ENCODE results near the gene CARD6. TPM values are rescaled to one million over a fixed set of nuclear protein-coding genes. Genes with fewer than 3 reads are reported as not detected.
A peak's percentile ranks its signal among the peaks of the same experiment; 100 is the strongest.

The CARD6 gene
- total and polyA plus RNA-seq, 9 of the 15 experiments (the other 6 are each of a cell fraction or from before 2014, with no cell fraction given), result 3.5 to 8.3 (median 5.9) TPM

- no peak for TF ChIP-seq SPI1 (IDR thresholded peaks at IDR 0.05; ENCODE audit: borderline replicate concordance, low read depth, low read length)
- no peak for TF ChIP-seq ZNF354B (CRISPR knock-in tag; IDR thresholded peaks at IDR 0.05)
- TF ChIP-seq STAT5B (CRISPR knock-in tag; IDR thresholded peaks at IDR 0.05), result no peak
- no peak for TF ChIP-seq MTA2 (IDR thresholded peaks at IDR 0.05; ENCODE audit: low read depth)
- TF ChIP-seq MYC (IDR thresholded peaks at IDR 0.05; ENCODE audit: low read depth, low read length), result peak; percentile 49; the same call in 1 of the 2 replicates
- no peak for TF ChIP-seq MYC (CRISPR knock-in tag; IDR thresholded peaks at IDR 0.05; ENCODE audit: borderline replicate concordance, low read depth)
- 0 out of 2 replicates have a peak, but pooled peaks have one; percentile 43 for TF ChIP-seq PREB (CRISPR knock-in tag; IDR thresholded peaks at IDR 0.05)
- TF ChIP-seq MXI1 (IDR thresholded peaks at IDR 0.05; ENCODE audit: low read depth, low read length), result 0 out of 2 replicates have a peak, but pooled peaks have one; percentile 38
- TF ChIP-seq SIN3A (IDR thresholded peaks at IDR 0.05; ENCODE audit: borderline replicate concordance in 2 of 2, control insufficient read depth in 1 of 2, low read depth in 2 of 2, low read length in 2 of 2), result peak in 1 of 2 experiments; percentile 76; a peak in 2 of 4 replicates
Measured at GRCh38 chr5:40833712-40834229, 7.4 kb upstream of the CARD6 start (continued).

- Histone ChIP-seq H3K36me3 (ENCODE audit: control insufficient read depth, insufficient read depth, low read length) (peaks cover 54% of the 10 kb centered on the region), H3K4me2 (ENCODE audit: insufficient read depth, low read length) (peak overlapping the region; percentile 99), H3K9ac (ENCODE audit: insufficient read depth in 1 of 2, low read depth in 2 of 2, low read length in 2 of 2) (peak overlapping the region; percentile 97 to 99), H4K20me1 (replicated peaks; ENCODE audit: control insufficient read depth, insufficient read depth, low read length) (peaks cover 49% of the 10 kb centered on the region), H3K9me3 (replicated peaks; ENCODE audit: control insufficient read depth, insufficient read depth, low read depth, low read length) (no peaks in the 10 kb centered on the region), H3K4me1 (replicated peaks in 1 of 2; ENCODE audit: control insufficient read depth in 2 of 2, insufficient read depth in 2 of 2, low read length in 2 of 2) (peaks cover 6 to 28% of the 10 kb centered on the region in 2 experiments; a peak in 4 of 5 replicates), H3K27me3 (ENCODE audit: control insufficient read depth in 2 of 2, insufficient read depth in 2 of 2, low read length in 2 of 2) (no peaks in the 10 kb centered on the region), H3K4me3 (peak overlapping the region; percentile 78), H3K79me2 (ENCODE audit: control insufficient read depth, insufficient read depth, low read length) (peaks cover 65% of the 10 kb centered on the region), H3K9me1 (ENCODE audit: control insufficient read depth, insufficient read depth, low read length) (peaks cover 5% of the 10 kb centered on the region), H3K27ac (ENCODE audit: extremely low read depth, low read depth, low read length) (peak overlapping the region; percentile 96), H2AFZ (ENCODE audit: low read depth, low read length) (no peak overlapping the region)
- 0 out of 3 replicates have a peak, but pooled peaks have one; percentile 5 for ATAC-seq
- FAIRE-seq, result no peak
- in situ Hi-C loops (cut with MboI), result no loop called here
- under 1% methylated on average over 21 of the region's 21 CpGs for WGBS (ENCODE audit: insufficient coverage, low coverage, missing lambda C conversion rate)
- ChIA-PET POLR2A (interaction anchor here (0.6 to 7.6 kb wide), 8 partner anchors 9 to 1753 kb away, joined by 3 to 125 read pairs (median 20); partner anchors contain the start of gene TTC33), CTCF (ENCODE audit: low intra/inter-chr PET ratio) (no interaction called here)
- TSS peak; percentile 60 for BruUV-seq (replicated peaks)
- intact Hi-C loops (cut with micrococcal nuclease), result loop anchor here (10.0 kb wide), 1 partner anchor 1410 kb away; the partner anchor contains the start of gene DAB2
- peak in 1 of 4 experiments; percentile 59 for DNase-seq (ENCODE audit: extremely low read depth in 1 of 4, low spot score in 3 of 4)
- TF ChIP-seq ZNF263 (CRISPR knock-in tag; IDR thresholded peaks at IDR 0.05; ENCODE audit: borderline replicate concordance) (no peak), ILF3 (IDR thresholded peaks at IDR 0.05; ENCODE audit: borderline replicate concordance) (0 out of 2 replicates have a peak, but pooled peaks have one; percentile 19), PPARD (CRISPR knock-in tag; IDR thresholded peaks at IDR 0.05) (no peak), CEBPG (CRISPR knock-in tag; IDR thresholded peaks at IDR 0.05) (no peak), CEBPG (tag; conservative IDR thresholded peaks at IDR 0.05 in 1 of 2, IDR thresholded peaks at IDR 0.05 in 1 of 2) (no peak), C11orf30 (IDR thresholded peaks at IDR 0.05; ENCODE audit: low read depth) (no peak)
Measured at GRCh38 chr5:40834391-40834848, 6.7 kb upstream of the CARD6 start.
